ENCODE measurements around the gene PIF1.
A peak's percentile ranks its signal among the peaks of the same experiment; 100 is the strongest.

Gene PIF1

DNA sequence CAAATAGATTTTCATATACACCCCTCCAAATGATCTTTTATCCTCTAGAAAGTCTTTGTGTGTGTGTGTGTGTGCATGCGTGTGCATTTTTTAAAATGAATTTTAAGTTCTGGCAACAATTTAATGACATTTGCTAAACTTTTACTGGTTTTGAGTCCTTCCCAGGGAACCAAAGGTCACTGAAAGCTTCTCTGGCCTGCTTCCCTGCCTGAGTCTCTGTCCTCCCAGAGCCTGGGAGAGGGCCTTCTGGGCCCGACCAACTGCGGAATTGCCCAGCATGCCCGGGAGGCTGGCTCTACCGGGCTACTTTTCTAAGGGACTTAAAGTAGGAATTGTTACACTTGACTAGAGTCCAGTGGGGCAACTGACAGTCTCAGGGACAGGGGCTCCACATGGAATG lies 42.7 kb downstream of the PIF1 start:
- Histone ChIP-seq H3K4me3 (no peak overlapping the region), H3K27ac (no peak overlapping the region)

DNA sequence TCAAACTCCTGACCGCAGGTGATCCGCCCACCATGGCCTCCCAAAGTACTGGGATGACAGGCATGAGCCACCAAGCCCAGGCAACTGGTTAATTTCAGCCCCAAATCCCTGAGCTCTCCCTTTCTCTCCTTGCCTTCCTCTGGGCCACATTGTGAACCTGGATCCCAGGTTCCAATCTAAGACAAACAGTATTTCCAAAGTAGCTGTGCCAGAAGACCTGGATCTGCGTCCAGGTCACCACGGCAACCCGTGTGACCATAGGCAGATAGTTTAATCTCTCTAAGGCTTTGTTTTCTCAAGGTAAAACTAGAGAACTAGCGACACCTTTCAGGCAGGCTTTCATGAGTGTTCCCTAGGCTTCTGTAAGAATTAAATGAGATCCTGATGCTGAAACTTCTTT lies 44.1 kb downstream of the PIF1 start:
- Histone ChIP-seq H3K27ac (no peak overlapping the region), H3K4me3 (no peak overlapping the region)

DNA sequence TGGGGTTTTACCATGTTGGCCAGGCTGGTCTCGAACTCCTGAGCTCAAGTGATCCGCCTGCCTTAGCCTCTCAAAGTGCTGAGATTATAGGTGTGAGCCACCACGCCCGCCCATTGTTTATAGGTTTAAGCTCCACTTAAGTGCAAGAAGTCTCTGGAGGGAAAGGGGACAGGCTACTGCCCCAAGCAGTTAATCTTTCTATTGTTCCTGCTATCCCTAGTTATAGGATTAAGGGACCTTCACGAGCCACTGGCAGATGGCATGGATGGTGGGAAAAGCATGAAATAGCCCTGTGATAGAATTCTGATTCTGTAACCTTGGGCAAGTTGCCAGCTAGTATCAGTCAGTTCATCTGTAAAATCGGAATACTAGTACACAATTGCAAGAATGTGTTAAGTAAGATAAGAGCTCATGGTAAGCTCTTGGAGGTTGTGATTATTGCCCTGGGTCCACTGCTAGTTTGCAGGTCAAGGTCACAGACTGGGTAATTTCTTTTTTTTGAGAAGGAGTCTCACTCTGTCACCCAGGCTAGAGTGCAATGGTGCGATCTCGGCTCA lies 44.8 kb downstream of the PIF1 start:
- H3K27ac ChIP-seq: no peak overlapping the region
- H3K4me3 ChIP-seq: no peak overlapping the region

DNA sequence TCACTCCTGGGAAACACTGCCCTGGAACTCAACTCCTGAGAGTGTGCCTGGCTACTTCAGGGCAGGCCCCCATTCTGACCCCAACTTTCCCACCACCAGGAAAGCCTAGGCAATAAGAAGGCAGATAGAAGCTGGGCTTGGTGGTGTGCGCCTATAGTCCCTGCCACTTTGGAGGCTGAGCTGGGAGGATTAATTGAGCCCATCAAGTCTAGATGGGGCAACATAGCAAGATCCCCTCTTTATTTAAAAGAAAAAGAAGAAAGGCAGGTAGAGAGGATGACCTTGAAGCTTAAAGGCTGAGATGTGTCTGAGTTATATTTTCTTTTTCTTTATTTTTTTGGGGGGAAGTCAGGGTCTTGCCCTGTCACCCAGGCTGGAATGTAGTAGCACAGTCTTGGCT lies 45.8 kb downstream of the PIF1 start:
- Histone ChIP-seq H3K4me3 (no peak overlapping the region), H3K27ac (no peak overlapping the region)

DNA sequence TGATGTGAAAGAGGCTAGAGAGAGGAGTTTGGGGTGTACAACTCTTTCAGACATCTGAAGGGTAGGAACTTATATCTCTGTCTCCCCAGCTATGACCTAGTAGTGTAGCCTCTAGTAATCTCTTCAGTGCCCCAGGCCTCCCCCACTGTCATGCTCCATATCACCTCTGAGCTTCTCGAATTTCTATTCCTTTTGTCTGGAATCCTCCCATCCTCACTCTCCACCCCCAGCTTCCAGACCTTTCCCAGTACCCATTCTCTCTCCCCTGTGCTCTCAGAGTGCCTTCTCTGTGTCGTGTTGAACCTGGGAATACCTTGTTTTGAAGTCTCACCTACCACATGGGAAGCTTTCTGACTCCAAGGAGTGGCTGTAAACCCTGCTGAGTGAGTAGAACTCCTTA lies 46.4 kb downstream of the PIF1 start:
- no peak overlapping the region for H3K4me3 ChIP-seq
- H3K27ac ChIP-seq: no peak overlapping the region

DNA sequence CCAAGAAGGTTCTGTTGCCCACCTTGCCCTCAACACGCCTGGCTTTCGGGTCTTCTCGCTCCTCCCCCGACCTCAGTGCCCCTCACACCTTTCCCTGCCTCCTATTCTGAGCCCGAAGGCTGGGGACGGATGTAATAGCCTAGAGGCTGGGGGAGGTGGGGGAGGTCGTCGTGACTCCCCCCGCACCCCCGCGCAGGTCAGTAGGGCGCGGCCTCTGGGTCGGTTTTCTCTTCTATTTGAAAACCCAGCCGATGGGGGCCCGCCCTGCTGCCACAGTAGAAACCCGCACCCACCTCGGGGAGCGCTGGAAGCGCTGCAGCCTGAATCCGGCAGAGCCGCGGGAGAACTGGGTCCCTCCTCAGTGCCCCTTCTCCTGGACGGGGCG lies 49.1 kb downstream of the PIF1 start:
- peak overlapping the region in 1 of 7 experiments; percentile 56 for H3K4me3 ChIP-seq
- no peak overlapping the region for H3K27ac ChIP-seq

DNA sequence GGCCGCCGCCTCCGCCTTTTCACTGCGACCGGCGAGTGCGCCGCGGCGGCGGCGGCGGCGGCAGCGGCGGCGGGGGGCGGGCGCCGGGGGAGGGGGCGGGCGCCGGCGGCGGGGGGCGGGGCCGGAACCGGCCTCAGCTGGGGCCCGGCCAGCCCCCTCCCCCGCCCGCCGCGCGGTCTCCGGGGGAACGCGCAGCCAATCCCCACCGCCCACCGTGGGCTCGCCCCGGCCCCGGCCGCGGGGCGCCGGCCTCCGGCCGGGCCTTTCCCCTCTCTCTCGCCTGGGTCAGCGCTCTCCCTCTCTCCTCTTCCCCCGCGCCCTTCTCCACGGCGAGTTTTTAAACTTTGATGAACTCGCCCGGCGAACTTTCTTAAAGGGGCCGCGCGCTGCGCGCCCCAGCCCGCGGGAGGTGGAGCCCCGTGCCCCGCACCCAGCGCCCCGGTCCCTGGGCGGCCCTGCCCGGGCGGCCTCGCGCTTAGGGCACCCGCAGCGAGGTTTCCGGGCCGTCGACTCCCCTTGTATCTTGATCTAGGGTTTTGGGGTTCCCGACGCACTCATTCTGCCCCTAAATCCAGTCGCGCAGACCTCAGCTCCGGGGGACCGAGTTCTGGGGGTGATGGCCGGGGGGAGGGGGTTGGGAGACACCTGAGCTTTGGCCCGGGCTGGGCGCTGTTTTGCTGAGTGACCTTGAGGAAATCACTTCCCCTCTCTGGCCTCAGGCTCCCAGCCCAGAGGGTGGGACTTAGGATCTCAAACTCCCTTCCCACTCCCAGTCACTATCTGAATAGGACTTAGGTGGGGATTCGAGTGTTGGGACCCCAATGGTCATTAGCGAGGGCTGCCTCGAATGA lies 49.7 kb downstream of the PIF1 start, which contains the start of gene RBPMS2:
Gene RBPMS2 (minus strand): TSS at position 39 of the 851 bp plus-strand sequence. CDS start 270 bp downstream, outside the sequence.
- Histone ChIP-seq H3K4me3 (peak within 1 kb of the TSS; percentile 38 to 61 (median 56)), H3K27ac (peak within 1 kb of the TSS in 9 of 21 experiments; percentile 10 to 67 (median 47))

DNA sequence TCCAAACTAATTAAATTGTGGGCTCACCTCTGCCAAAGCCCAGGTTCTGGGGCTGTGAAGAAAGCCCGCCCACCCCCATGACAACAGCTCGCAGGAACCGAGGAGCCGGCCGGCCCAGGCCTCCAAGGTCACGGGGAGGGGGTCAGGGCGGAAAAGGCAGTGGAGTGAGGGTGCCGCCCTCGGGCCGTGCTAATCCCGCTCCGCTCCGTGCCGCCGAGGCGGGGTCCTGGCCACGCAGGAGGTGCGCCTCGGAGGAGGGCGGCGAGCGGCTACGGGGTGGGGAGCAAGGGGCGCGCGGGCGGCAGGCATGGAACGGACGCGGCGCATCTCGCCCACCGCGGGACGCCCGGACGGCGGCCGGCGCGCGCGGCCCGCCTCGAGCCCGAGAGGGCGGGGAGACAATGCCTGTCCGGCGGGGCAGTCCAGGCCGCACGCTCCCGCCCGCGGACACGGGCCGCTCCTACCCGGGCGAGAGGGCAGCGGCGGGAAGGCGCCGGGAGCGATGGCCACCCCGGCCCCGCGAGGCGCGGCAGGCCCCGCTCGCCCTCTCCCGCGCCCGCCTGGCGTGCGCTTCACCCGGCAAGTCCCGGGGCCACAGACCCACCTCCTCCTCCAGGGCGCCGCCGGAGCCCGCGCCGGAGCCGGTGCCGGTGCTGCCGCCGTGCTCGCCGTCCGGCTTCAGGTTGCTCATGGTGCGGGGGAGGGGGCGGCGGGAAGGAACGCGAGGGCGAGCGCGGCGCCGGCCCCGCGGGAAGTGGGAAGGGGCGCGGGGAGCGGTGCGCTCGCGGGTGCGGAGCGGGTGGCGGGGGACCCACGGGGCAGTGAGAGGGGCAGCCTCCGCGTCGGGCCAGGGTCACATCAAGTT lies 50.6 kb downstream of the PIF1 start:
- Histone ChIP-seq H3K4me3 (peak overlapping the region; percentile 38 to 61 (median 56)), H3K27ac (peak overlapping the region in 4 of 21 experiments; percentile 20 to 60 (median 41))

DNA sequence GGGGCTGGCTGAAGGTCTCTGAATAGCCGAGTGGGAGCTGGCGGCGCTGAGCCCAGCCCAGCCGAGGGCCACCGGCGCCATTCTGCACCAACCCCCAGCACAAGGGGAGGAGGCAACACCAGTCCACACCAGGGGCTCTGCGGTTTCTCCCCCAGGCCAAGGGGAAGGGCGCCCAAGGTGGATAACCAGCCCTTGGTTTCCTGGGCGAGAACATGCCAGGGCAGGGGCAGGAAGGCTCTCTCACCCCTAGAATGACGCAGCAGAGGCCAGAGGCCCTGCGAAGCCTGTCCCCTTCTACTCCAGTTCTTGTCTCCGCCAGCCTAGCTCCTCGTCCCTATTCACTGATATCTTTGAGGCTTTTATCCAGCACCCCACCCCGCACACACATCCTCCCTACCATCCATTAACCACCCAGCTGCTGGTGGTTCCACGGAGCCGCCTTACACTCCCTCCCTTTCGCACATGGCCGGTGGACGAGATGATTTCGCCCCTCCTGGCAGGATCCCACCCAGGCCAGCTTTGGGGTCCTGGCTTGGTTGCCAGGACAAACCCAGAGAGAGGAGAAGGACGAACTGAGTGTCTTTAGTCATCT lies 51.3 kb downstream of the PIF1 start:
- Histone ChIP-seq H3K27ac (peak overlapping the region in 1 of 21 experiments; percentile 8), H3K4me3 (peak overlapping the region in 2 of 7 experiments; percentile 51 to 57)

DNA sequence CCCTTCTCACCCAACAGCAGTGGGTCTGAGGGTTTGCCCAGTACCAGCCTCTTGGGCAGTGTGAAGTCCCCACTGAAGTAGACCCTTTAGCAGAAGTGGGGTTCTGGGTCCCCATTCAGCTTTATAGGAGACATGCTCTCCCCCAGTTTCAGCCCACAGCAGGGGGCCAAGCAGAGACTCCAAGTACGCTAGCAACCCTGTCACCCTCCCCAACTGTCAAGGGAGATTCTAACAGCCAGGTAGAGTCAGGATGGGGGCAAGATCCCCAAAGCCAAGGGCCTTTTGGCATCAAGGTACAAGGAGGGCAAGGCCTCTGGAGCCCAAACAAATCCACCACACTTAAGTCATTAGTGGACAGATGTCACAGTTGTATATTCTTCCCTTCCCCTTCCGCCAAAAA lies 51.8 kb downstream of the PIF1 start:
- Histone ChIP-seq H3K27ac (no peak overlapping the region), H3K4me3 (no peak overlapping the region)

DNA sequence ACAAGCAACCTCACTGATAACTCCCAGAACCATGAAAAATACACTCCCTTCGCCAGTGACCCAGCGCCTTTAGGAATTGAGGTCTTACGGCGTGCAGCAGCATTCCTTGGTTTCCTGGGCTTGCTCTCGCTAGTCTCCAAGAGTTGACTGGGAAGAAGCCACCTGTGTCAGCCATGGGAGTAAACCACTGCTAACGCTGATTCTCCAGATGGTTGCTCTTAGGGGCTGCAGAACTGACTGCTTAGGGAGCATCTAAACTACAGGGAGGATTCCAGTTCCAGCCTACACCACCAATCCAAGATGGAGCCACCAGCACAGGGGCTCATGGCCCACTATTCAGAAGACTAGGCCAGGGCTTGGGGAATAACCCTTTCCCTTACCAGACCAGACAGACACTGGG lies 52.5 kb downstream of the PIF1 start:
- no peak overlapping the region for H3K4me3 ChIP-seq
- H3K27ac ChIP-seq: no peak overlapping the region

DNA sequence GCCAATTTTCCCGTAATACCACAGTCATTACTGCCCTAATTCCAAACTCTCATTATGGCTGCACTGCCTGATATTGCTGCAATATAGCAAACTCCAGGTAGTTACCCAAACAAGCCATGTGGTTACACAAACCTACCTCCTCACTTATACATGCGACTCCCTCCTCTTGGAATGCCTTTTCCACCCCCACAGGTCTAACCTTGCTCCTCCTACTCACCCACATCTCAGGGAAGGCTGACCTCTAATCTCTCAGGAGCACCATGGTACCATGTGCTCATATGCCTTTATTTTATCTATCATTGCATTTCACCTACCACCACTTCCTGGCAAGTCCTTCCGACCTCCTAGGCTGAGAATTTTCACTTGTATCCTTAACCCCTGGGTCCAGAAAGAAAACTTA lies 53.0 kb downstream of the PIF1 start:
- Histone ChIP-seq H3K4me3 (no peak overlapping the region), H3K27ac (no peak overlapping the region)

DNA sequence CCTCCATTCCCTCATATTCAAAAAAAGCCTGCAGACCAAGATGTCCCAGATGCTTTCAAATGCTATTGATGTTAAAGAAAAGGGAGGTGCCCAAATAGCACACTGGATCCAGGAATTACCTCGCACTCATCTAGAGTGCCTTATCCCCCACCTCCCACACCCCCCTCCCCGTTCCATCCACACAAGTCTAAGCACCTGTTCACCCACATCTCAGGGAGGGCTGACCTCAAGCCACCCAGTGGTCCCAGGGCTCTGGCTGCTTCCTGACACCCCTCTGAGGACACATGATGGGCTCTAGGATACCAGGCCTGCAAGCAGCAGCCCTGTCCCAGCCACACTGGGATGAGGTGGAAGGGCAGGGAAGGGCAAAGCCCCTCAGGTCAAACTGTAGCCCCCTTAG lies 54.8 kb downstream of the PIF1 start:
- H3K27ac ChIP-seq: no peak overlapping the region
- H3K4me3 ChIP-seq: no peak overlapping the region

DNA sequence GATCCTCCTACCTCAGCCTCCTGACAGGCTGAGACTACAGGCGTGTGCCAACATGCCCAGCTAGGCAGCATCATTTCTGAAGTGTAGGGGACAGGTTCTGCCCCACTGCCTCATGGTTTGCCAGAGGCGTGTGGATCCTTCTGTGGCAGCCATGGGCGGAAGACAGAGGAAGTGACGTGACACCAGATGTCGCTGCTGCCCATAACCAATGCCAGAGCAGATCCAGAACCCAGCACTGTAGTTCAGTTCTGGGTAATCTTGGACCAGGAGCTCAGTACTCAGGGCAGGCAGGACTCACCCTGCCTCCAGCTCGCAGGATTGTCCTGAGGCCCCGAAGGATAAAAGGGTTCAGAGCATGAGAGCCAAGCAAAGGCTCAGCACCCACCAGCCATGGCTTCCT lies 58.2 kb downstream of the PIF1 start:
- no peak overlapping the region for H3K4me3 ChIP-seq
- no peak overlapping the region for H3K27ac ChIP-seq

DNA sequence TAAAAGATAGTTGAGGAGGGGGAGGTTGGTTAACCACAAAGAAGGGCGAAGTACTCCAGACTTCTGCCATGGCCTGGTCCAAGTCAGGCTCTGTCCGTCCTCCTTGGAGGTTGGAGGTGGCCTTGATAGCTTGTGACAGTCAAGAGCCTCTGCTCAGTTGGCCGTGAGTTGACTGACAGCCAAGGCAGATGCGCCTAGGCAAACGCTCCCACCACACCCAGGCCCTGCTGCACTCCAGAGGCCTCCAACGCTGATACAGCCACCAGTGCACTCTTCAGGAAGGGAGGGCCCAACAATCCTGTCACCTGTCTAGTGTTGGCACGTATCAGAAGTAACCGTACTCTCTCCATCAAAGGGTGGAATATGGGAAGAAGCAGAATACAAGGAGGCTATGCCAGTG lies 59.4 kb downstream of the PIF1 start:
- Histone ChIP-seq H3K4me3 (no peak overlapping the region), H3K27ac (no peak overlapping the region)

Measured in skin epidermis (tissue), 12 donors.